SK-N-SH treated with all-trans-retinoic acid at 6 μM for 48 hours (cell line): ENCODE data around the gene PSMA6.
"Not testable (repeated sequence)": the region's sequence is repeated elsewhere in the genome, so short reads cannot be mapped to it uniquely, and the experiment has no call there.

ENCODE experiments used
- ATAC-seq: fragments of 200-7000 bp; cut with Tn5 transposase; 3 replicates; pipeline ENCODE4 v1.9.1; 2020; ENCODE audit warnings: mild to moderate bottlenecking, moderate library complexity
- ARNTL ChIP-seq: fragments of 450-650 bp; formaldehyde crosslinking; IDR thresholded peaks from 2 replicates; pipeline ENCODE4 v1.5.0; 2020; ENCODE audit warnings: low read depth, mild to moderate bottlenecking, moderate library complexity, borderline replicate concordance
- BACH2 ChIP-seq: fragments of 250-450 bp; sonication (Bioruptor Pico); IDR thresholded peaks from 2 replicates; pipeline ENCODE4 v1.9.0; 2021; ENCODE audit warnings: mild to moderate bottlenecking, borderline replicate concordance
- GLIS3 ChIP-seq: fragments of 250-450 bp; sonication (Bioruptor Pico); IDR thresholded peaks from 2 replicates; pipeline ENCODE4 v1.5.0; 2020; ENCODE audit warnings: mild to moderate bottlenecking, moderate library complexity
- ISL1 ChIP-seq: fragments of 250-450 bp; sonication (Bioruptor Pico); IDR thresholded peaks from 2 replicates; pipeline ENCODE4 v2.1.2; 2022; ENCODE audit warnings: mild to moderate bottlenecking, moderate library complexity
- OSR1 ChIP-seq: fragments of 250-450 bp; sonication (Bioruptor Pico); IDR thresholded peaks from 2 replicates; pipeline ENCODE4 v1.8.0; 2022; ENCODE audit warnings: moderate library complexity, mild to moderate bottlenecking, inconsistent platforms
- PPARA ChIP-seq: fragments of 250-450 bp; sonication (Bioruptor Pico); IDR thresholded peaks from 2 replicates; pipeline ENCODE4 v1.5.0; 2020; ENCODE audit warnings: mild to moderate bottlenecking, borderline replicate concordance
- RARB ChIP-seq: fragments of 250-450 bp; sonication (Bioruptor Pico); IDR thresholded peaks from 2 replicates; pipeline ENCODE4 v1.8.0; 2021; ENCODE audit warnings: mild to moderate bottlenecking, moderate library complexity
- SNAI2 ChIP-seq: fragments of 250-450 bp; sonication (Bioruptor Pico); IDR thresholded peaks from 2 replicates; pipeline ENCODE4 v1.5.0; 2020; ENCODE audit warnings: mild to moderate bottlenecking, moderate library complexity
- ZC3H10 ChIP-seq: fragments of 250-450 bp; sonication (Bioruptor Pico); IDR thresholded peaks from 2 replicates; pipeline ENCODE4 v1.5.1; 2021; ENCODE audit warnings: mild to moderate bottlenecking, moderate library complexity
- ZFP3 ChIP-seq: fragments of 250-450 bp; sonication (Bioruptor Pico); IDR thresholded peaks from 2 replicates; pipeline ENCODE4 v1.5.0; 2020; ENCODE audit warnings: mild to moderate bottlenecking, moderate library complexity
- ZFP30 ChIP-seq: fragments of 450-650 bp; formaldehyde crosslinking; IDR thresholded peaks from 2 replicates; pipeline ENCODE4 v1.5.0; 2022; ENCODE audit warnings: mild to moderate bottlenecking, moderate library complexity
- ZNF565 ChIP-seq: fragments of 450-650 bp; formaldehyde crosslinking; conservative IDR thresholded peaks from 2 replicates; pipeline ENCODE4 v1.5.0; 2020; ENCODE audit warnings: low read depth, mild to moderate bottlenecking, moderate library complexity
- ZNF70 ChIP-seq: fragments of 450-650 bp; formaldehyde crosslinking; IDR thresholded peaks from 2 replicates; pipeline ENCODE4 v1.5.0; 2020; ENCODE audit warnings: mild to moderate bottlenecking, moderate library complexity
- ZNF8 ChIP-seq: fragments of 450-650 bp; formaldehyde crosslinking; IDR thresholded peaks from 2 replicates; pipeline ENCODE4 v1.5.0; 2020; ENCODE audit warnings: mild to moderate bottlenecking, moderate library complexity
- TF ChIP-seq, protein P1 (sequence below): fragments of 250-450 bp; sonication (Bioruptor Pico); IDR thresholded peaks from 2 replicates; pipeline ENCODE4 v1.5.0; 2020; ENCODE audit warnings: mild to moderate bottlenecking, moderate library complexity
- TF ChIP-seq, protein P2 (sequence below): fragments of 250-450 bp; sonication (Bioruptor Pico); IDR thresholded peaks from 2 replicates; pipeline ENCODE4 v1.5.1; 2020; ENCODE audit warnings: low read depth, mild to moderate bottlenecking, moderate library complexity
- TF ChIP-seq, protein P3 (sequence below): fragments of 250-450 bp; sonication (Bioruptor Pico); IDR thresholded peaks from 2 replicates; pipeline ENCODE4 v1.8.0; 2020; ENCODE audit warnings: mild to moderate bottlenecking, moderate library complexity, borderline replicate concordance
- TF ChIP-seq, protein P4 (sequence below): fragments of 250-450 bp; sonication (Bioruptor Pico); IDR thresholded peaks from 2 replicates; pipeline ENCODE4 v1.8.0; 2021; ENCODE audit warnings: low read depth, mild to moderate bottlenecking, moderate library complexity, borderline replicate concordance

Gene PSMA6

DNA sequence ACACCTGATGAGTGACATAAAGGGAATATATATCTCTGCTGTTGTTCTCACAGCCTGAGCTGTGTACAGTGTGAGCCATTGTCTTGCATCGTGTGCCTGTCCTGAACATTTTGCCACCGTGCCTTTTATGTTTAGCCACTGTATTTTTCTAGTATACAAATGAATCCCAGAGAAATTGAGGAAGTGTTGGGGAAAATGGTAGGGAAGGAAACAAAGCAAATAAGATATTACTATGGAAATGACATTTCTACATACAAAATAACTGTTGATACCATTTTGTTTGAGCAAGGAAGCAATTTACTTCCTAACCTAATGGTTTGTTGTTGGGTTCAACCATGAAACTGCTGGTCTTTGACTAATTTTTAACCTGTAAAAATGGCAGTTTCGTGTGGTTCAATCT is 5.5 kb downstream of the PSMA6 start:
- TF ChIP-seq ZFP30 (CRISPR knock-in tag) (no peak), PPARA (CRISPR knock-in tag) (no peak), ARNTL (CRISPR knock-in tag) (no peak), ISL1 (CRISPR knock-in tag) (no peak)
- TF ChIP-seq, protein P1, sequence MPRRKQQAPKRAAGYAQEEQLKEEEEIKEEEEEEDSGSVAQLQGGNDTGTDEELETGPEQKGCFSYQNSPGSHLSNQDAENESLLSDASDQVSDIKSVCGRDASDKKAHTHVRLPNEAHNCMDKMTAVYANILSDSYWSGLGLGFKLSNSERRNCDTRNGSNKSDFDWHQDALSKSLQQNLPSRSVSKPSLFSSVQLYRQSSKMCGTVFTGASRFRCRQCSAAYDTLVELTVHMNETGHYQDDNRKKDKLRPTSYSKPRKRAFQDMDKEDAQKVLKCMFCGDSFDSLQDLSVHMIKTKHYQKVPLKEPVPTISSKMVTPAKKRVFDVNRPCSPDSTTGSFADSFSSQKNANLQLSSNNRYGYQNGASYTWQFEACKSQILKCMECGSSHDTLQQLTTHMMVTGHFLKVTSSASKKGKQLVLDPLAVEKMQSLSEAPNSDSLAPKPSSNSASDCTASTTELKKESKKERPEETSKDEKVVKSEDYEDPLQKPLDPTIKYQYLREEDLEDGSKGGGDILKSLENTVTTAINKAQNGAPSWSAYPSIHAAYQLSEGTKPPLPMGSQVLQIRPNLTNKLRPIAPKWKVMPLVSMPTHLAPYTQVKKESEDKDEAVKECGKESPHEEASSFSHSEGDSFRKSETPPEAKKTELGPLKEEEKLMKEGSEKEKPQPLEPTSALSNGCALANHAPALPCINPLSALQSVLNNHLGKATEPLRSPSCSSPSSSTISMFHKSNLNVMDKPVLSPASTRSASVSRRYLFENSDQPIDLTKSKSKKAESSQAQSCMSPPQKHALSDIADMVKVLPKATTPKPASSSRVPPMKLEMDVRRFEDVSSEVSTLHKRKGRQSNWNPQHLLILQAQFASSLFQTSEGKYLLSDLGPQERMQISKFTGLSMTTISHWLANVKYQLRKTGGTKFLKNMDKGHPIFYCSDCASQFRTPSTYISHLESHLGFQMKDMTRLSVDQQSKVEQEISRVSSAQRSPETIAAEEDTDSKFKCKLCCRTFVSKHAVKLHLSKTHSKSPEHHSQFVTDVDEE (CRISPR knock-in tag), result no peak
- TF ChIP-seq, protein P2, sequence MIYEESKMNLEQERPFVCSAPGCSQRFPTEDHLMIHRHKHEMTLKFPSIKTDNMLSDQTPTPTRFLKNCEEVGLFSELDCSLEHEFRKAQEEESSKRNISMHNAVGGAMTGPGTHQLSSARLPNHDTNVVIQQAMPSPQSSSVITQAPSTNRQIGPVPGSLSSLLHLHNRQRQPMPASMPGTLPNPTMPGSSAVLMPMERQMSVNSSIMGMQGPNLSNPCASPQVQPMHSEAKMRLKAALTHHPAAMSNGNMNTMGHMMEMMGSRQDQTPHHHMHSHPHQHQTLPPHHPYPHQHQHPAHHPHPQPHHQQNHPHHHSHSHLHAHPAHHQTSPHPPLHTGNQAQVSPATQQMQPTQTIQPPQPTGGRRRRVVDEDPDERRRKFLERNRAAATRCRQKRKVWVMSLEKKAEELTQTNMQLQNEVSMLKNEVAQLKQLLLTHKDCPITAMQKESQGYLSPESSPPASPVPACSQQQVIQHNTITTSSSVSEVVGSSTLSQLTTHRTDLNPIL (CRISPR knock-in tag), result no peak
- ATAC-seq, result no peak

DNA sequence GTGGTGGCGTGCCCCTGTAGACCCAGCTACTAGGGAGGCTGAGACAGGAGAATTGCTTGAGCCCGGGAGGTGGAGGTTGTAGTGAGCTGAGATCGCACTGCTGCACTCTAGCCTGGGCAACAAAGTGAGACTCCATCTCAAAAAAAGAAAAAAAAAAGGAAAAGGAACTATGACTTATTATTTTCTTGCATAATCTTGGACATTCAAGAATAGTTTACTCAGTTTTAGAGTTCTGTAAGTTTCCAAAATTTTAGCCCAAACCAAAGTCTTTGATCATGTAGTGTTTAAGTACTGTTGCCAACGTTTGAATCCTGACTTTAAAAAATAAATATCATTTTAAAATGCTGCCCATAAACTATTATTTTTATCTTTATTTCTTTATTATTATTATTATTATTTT is 6.2 kb downstream of the PSMA6 start:
- ATAC-seq, result no peak

DNA sequence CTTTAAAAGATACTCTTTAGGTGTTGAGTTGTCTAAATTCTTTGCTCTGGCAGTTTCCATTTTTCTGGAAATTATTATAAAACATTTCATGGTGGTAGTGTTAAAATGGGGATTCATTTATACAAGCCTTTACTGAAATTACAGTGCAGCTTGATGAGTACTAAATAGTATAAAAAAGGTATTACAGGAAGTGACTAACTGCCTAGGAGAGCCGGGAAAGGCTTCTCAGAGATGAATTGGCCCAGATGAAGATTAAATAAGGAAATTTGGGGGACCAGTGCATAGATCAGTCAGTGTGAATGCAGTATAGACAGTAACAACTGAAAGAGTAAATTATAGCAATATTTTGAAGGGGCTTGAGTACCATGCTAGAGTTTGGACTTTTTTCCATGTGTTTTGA is 7.5 kb downstream of the PSMA6 start:
- no peak for ATAC-seq
- no peak for TF ChIP-seq ARNTL (CRISPR knock-in tag)
- TF ChIP-seq, protein P3, sequence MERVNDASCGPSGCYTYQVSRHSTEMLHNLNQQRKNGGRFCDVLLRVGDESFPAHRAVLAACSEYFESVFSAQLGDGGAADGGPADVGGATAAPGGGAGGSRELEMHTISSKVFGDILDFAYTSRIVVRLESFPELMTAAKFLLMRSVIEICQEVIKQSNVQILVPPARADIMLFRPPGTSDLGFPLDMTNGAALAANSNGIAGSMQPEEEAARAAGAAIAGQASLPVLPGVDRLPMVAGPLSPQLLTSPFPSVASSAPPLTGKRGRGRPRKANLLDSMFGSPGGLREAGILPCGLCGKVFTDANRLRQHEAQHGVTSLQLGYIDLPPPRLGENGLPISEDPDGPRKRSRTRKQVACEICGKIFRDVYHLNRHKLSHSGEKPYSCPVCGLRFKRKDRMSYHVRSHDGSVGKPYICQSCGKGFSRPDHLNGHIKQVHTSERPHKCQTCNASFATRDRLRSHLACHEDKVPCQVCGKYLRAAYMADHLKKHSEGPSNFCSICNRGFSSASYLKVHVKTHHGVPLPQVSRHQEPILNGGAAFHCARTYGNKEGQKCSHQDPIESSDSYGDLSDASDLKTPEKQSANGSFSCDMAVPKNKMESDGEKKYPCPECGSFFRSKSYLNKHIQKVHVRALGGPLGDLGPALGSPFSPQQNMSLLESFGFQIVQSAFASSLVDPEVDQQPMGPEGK, result no peak
- no peak for TF ChIP-seq ZNF70
- TF ChIP-seq ZFP3, result no peak
- no peak for TF ChIP-seq BACH2 (CRISPR knock-in tag)
- TF ChIP-seq, all 23 proteins: peak for 0

More for the DNA sequence above, 6.2 kb downstream of the PSMA6 start:
- no peak for TF ChIP-seq RARB (CRISPR knock-in tag)
- TF ChIP-seq, protein P2 (CRISPR knock-in tag), result no peak
- TF ChIP-seq, protein P4, sequence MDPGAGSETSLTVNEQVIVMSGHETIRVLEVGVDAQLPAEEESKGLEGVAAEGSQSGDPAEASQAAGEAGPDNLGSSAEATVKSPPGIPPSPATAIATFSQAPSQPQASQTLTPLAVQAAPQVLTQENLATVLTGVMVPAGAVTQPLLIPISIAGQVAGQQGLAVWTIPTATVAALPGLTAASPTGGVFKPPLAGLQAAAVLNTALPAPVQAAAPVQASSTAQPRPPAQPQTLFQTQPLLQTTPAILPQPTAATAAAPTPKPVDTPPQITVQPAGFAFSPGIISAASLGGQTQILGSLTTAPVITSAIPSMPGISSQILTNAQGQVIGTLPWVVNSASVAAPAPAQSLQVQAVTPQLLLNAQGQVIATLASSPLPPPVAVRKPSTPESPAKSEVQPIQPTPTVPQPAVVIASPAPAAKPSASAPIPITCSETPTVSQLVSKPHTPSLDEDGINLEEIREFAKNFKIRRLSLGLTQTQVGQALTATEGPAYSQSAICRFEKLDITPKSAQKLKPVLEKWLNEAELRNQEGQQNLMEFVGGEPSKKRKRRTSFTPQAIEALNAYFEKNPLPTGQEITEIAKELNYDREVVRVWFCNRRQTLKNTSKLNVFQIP (CRISPR knock-in tag), result no peak
- no peak for TF ChIP-seq GLIS3
- no peak for TF ChIP-seq ISL1 (CRISPR knock-in tag)

DNA sequence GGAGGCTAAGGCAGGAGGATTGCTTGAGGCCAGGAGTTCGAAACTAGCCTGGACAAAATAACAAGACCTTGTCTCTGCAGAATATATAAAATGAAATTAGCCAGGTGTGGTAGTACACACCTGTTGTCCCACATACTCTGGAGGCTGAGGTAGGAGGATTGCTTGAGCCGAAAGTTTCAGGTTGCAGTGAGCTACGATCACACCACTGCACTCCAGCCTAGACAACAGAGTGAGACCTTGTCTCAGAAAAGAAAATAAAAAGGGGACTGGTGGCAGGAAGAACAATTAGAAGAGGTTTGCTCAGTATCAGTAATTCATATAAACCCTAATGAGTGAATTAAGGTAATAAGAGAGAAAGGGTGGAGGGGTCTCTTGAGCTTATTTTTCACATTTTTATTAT is 8.0 kb downstream of the PSMA6 start:
- ATAC-seq, result no peak
- TF ChIP-seq ZFP30 (CRISPR knock-in tag), result no peak

DNA sequence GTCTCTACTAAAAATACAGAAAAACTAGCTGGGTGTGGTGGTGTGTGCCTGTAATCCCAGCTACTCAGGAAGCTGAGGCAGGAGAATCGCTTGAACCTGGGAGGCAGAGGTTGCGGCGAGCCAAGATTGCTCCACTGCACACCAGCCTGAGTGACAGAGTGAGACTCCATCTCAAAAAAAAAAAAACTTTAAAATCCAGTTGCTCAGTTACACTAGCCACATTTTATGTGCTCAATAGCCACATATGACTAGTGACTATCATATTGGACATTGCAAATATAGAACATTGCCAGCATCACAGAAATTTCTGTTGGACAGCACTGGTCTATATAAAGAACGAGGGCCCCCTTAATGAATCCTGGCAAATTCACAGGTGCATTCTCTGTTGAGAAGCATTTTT is 9.2 kb downstream of the PSMA6 start:
- not testable (repeated sequence) for ATAC-seq

DNA sequence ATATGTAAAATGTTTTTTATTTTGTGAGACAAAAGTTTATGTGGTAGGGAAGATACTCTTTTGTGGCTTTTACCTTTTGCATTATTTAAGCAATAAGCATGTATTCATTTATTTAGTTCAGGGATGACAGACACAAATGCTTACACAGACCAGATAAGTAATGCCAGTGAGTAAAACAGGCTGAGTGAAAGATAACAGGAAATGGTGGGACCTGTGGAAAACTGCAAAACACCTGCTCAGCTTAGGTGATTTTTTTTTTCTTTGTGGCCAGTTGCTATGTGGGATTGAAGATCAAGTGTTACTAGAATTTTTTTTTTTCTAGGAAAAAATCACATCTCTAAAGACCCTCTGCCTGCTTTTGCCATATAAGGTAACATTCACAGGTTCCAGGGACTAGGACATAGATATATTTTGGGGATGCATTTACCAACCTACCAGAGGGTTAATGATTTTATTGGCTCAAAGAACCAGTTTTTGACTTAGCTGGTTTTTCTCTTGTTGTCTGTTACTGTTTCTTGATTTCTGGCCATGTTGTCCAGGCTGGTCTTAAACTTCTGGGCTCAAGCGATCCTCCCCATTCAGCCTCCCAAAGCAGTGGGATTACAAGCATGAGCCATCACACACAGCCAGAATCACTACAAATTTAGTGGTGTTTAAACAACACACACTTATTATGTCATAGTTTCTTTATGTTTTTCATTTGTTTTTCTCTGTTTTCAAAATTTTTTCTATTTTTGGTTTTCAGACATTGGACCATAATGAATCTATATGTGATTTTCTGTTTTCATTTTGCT is 9.8 kb downstream of the PSMA6 start:
- no peak for ATAC-seq
- TF ChIP-seq ZC3H10 (CRISPR knock-in tag), result no peak
- TF ChIP-seq ZNF70, result no peak
- no peak for TF ChIP-seq OSR1 (CRISPR knock-in tag)
- TF ChIP-seq ZNF565 (CRISPR knock-in tag), result no peak
- TF ChIP-seq BACH2 (CRISPR knock-in tag), result no peak
- TF ChIP-seq, protein P2 (CRISPR knock-in tag), result no peak
- TF ChIP-seq ZNF8 (CRISPR knock-in tag), result no peak
- TF ChIP-seq, protein P4 (CRISPR knock-in tag), result no peak
- no peak for TF ChIP-seq SNAI2 (CRISPR knock-in tag)
